Skin of body (tissue), 2 donors: ENCODE results near the gene POLE. TPM values are rescaled to one million over a fixed set of nuclear protein-coding genes. Genes with fewer than 3 reads are reported as not detected.
"Not testable (repeated sequence)": the region's sequence is repeated elsewhere in the genome, so short reads cannot be mapped to it uniquely, and the experiment has no call there.

ENCODE experiments used
- DNase-seq: peaks from one replicate; lab custom pipeline; 2025; lab: John Stamatoyannopoulos, UW
- total RNA-seq: library from RNA; depleted of rRNA; stranded (reverse); fragments of >200 nt; gene quantifications from one replicate; pipeline ENCODE4 v1.2.3, GENCODE V29; 2014

The POLE gene
- total RNA-seq, 1 donor from 2014 or later: 68.9 TPM

- DNase-seq: no peak
Measured at GRCh38 chr12:132601171-132601883, 85.8 kb downstream of the POLE start.

- peak; percentile 48 for DNase-seq
Measured at GRCh38 chr12:132600048-132601032, 86.8 kb downstream of the POLE start.

- not testable (repeated sequence) for DNase-seq
Measured at GRCh38 chr12:132599502-132599901, 87.6 kb downstream of the POLE start.

- DNase-seq: no peak
Measured at GRCh38 chr12:132597333-132598316, 89.5 kb downstream of the POLE start.

GRCh38 chr12:132596016-132596415 is 91.1 kb downstream of the POLE start:
- no peak for DNase-seq

- no peak for DNase-seq
Measured at GRCh38 chr12:132595183-132595582, 92.0 kb downstream of the POLE start.

GRCh38 chr12:132593938-132594358 is 93.2 kb downstream of the POLE start:
- peak; percentile 86 for DNase-seq

GRCh38 chr12:132593521-132593920 is 93.6 kb downstream of the POLE start:
- no peak for DNase-seq

- DNase-seq: no peak
Measured at GRCh38 chr12:132593071-132593470, 94.1 kb downstream of the POLE start.

GRCh38 chr12:132592282-132592970 is 94.7 kb downstream of the POLE start:
- no peak for DNase-seq

GRCh38 chr12:132591107-132591935 is 95.8 kb downstream of the POLE start:
- no peak for DNase-seq

GRCh38 chr12:132588821-132589669 is 98.1 kb downstream of the POLE start:
- DNase-seq: no peak

GRCh38 chr12:132588319-132588718 is 98.8 kb downstream of the POLE start:
- no peak for DNase-seq

GRCh38 chr12:132587781-132588180 is 99.4 kb downstream of the POLE start:
- DNase-seq: no peak

- DNase-seq: no peak
Measured at GRCh38 chr12:132586929-132587328, 100.2 kb downstream of the POLE start.

GRCh38 chr12:132585177-132585576 is 102.0 kb downstream of the POLE start:
- no peak for DNase-seq

GRCh38 chr12:132584429-132584828 is 102.7 kb downstream of the POLE start:
- no peak for DNase-seq

GRCh38 chr12:132583736-132584135 is 103.4 kb downstream of the POLE start:
- DNase-seq: no peak

GRCh38 chr12:132583411-132583710 is 103.8 kb downstream of the POLE start:
- no peak for DNase-seq
